HepG2 (cell line): ENCODE measurements around the gene PRKCE. TPM values are rescaled to one million over a fixed set of nuclear protein-coding genes. Genes with fewer than 3 reads are reported as not detected.

ENCODE experiments used
- ATAC-seq: fragments of 200-7000 bp; cut with Tn5 transposase; 3 replicates; pipeline ENCODE4 v1.9.1; 2020; ENCODE audit warnings: mild to moderate bottlenecking, moderate library complexity
- BruUV-seq: library from RNA; stranded (reverse); fragments of 400-500 nt; replicated peaks from 2 replicates; lab custom pipeline; 2021; lab: Mats Ljungman, UMichigan
- CTCF ChIA-PET: fragments of 300-600 bp; formaldehyde crosslinking; extraction: SDS; loops from one replicate; lab custom pipeline; 2021; ENCODE audit warnings: low total read pairs, inconsistent platforms, low intra/inter-chr PET ratio; lab: Yijun Ruan, JAX
- POLR2A ChIA-PET: fragments of 350-600 bp; sonication (Branson Sonifier 250); formaldehyde crosslinking; loops from one replicate; lab custom pipeline; 2020; ENCODE audit warnings: antibody characterized with exemption, inconsistent platforms; lab: Yijun Ruan, JAX
- DNase-seq: peaks from one replicate; pipeline ENCODE4 v3.0.0-alpha.2; 2015; ENCODE audit warnings: low spot score
- FAIRE-seq: peaks from 3 replicates; lab custom pipeline; 2011; peaks lifted over from hg19 to GRCh38; lab: Jason Lieb, UNC
- H2AFZ ChIP-seq: one replicate; pipeline ENCODE4 v1.6.1; 2011; ENCODE audit warnings: low read length, inconsistent platforms
- H3K27ac ChIP-seq: fragments of 300-600 bp; 3 replicates; pipeline ENCODE4 v1.8.0; 2011; ENCODE audit warnings: mixed run types, mild to moderate bottlenecking, mixed read lengths, low read length, inconsistent platforms; ENCODE audit not compliant: insufficient read depth; ENCODE audit errors: extremely low read length
- H3K27me3 ChIP-seq, 2 experiments: fragments of 200-600 bp in 1 of 2; 2 replicates in 1 of 2; 3 replicates in 1 of 2; pipeline versions ENCODE4 v1.6.0 to v1.8.0; 2011; ENCODE audit warnings: low read length in 2 of 2, mild to moderate bottlenecking in 2 of 2, moderate library complexity in 2 of 2, inconsistent platforms in 1 of 2; ENCODE audit not compliant: insufficient read depth in 2 of 2, control insufficient read depth in 1 of 2
- H3K36me3 ChIP-seq, 2 experiments: fragments of 200-600 bp in 1 of 2; replicated peaks in 1 of 2; 2 replicates in 1 of 2; 3 replicates in 1 of 2; pipeline versions ENCODE4 v1.5.1 to v1.8.0; 2011; ENCODE audit warnings: low read length in 2 of 2, inconsistent platforms in 1 of 2; ENCODE audit not compliant: insufficient read depth in 2 of 2, control insufficient read depth in 1 of 2
- H3K4me1 ChIP-seq: 2 replicates; pipeline ENCODE4 v1.5.1; 2012; ENCODE audit warnings: low read length, inconsistent platforms; ENCODE audit not compliant: insufficient read depth
- H3K4me2 ChIP-seq: 2 replicates; pipeline ENCODE4 v1.6.0; 2011; ENCODE audit warnings: low read depth, low read length, inconsistent platforms
- H3K4me3 ChIP-seq, 3 experiments: fragments of 200-600 bp in 1 of 3; sonication (generic), shearing (Covaris generic) in 1 of 3; replicated peaks in 1 of 3; 2 replicates each; pipeline ENCODE4 v1.5.1; 2011 to 2016; ENCODE audit warnings: low read length in 3 of 3, inconsistent platforms in 2 of 3, low read depth in 2 of 3, mild to moderate bottlenecking in 2 of 3, control low read depth in 1 of 3, mixed read lengths in 1 of 3; ENCODE audit not compliant: insufficient read depth in 1 of 3
- H3K79me2 ChIP-seq: one replicate; pipeline ENCODE4 v1.6.1; 2011; ENCODE audit warnings: low read length, inconsistent platforms; ENCODE audit not compliant: insufficient read depth
- H3K9ac ChIP-seq: 2 replicates; pipeline ENCODE4 v1.6.0; 2011; ENCODE audit warnings: mild to moderate bottlenecking, low read depth, low read length, inconsistent platforms; ENCODE audit not compliant: insufficient read depth
- H3K9me3 ChIP-seq: 2 replicates; pipeline ENCODE4 v1.5.1; 2012; ENCODE audit warnings: mild to moderate bottlenecking, low read length
- H4K20me1 ChIP-seq: 2 replicates; pipeline ENCODE4 v1.6.0; 2011; ENCODE audit warnings: inconsistent platforms, mild to moderate bottlenecking, low read length, moderate library complexity; ENCODE audit not compliant: insufficient read depth
- CBX2 ChIP-seq, 2 experiments: fragments of 200-600 bp in 1 of 2; sonication (generic); formaldehyde crosslinking in 1 of 2; IDR thresholded peaks; 2 replicates each; pipeline versions ENCODE4 v1.7.0 to v1.8.1; 2018 to 2022; ENCODE audit warnings: low read depth in 2 of 2, low read length in 1 of 2, mild to moderate bottlenecking in 1 of 2, missing genetic modification reagents in 1 of 2
- DNMT3B ChIP-seq: conservative IDR thresholded peaks from 2 replicates; pipeline ENCODE4 v1.6.1; 2016; ENCODE audit warnings: missing biosample characterization, control low read depth
- EZH2 ChIP-seq: conservative IDR thresholded peaks from 2 replicates; pipeline ENCODE4 v1.6.1; 2012; ENCODE audit warnings: mild to moderate bottlenecking, low read depth, low read length, moderate library complexity
- NKX3-1 ChIP-seq: sonication (generic); formaldehyde crosslinking; IDR thresholded peaks from 2 replicates; pipeline ENCODE4 v1.5.0; 2020; ENCODE audit warnings: missing genetic modification reagents
- SIX4 ChIP-seq: sonication (generic); formaldehyde crosslinking; IDR thresholded peaks from 2 replicates; pipeline ENCODE4 v1.4.0; 2020; ENCODE audit warnings: missing genetic modification reagents
- SNRNP70 ChIP-seq: fragments of 200-400 bp; formaldehyde crosslinking; IDR thresholded peaks from 2 replicates; pipeline ENCODE4 v1.6.1; 2017; ENCODE audit warnings: mild to moderate bottlenecking, low read depth, low read length, moderate library complexity
- SOX13 ChIP-seq, 3 experiments: fragments of 450-650 bp in 1 of 3; sonication (generic) in 1 of 3; formaldehyde crosslinking in 1 of 3; IDR thresholded peaks in 2 of 3; conservative IDR thresholded peaks in 1 of 3; 2 replicates each; pipeline versions ENCODE4 v1.5.0 to v1.6.1; 2016 to 2020; ENCODE audit warnings: antibody characterized with exemption in 1 of 3, mild to moderate bottlenecking in 1 of 3, missing compliant biosample characterization in 1 of 3, missing genetic modification reagents in 1 of 3, moderate library complexity in 1 of 3
- SP1 ChIP-seq, 2 experiments: fragments of 450-650 bp in 1 of 2; sonication (generic) in 1 of 2; formaldehyde crosslinking in 1 of 2; IDR thresholded peaks; 2 replicates each; pipeline versions ENCODE4 v1.4.0 to v1.6.1; 2016 to 2020; ENCODE audit warnings: missing genetic modification reagents in 1 of 2
- ZNF335 ChIP-seq: sonication (generic); formaldehyde crosslinking; IDR thresholded peaks from 2 replicates; pipeline ENCODE4 v1.4.0; 2020; ENCODE audit warnings: missing genetic modification reagents
- ZNF598 ChIP-seq: sonication (generic); formaldehyde crosslinking; IDR thresholded peaks from 2 replicates; pipeline ENCODE4 v1.5.1; 2020; ENCODE audit warnings: mild to moderate bottlenecking, missing genetic modification reagents, borderline replicate concordance
- WGBS: methylation state at CpG from one replicate; pipeline ENCODE4 v1.1.6; 2017; ENCODE audit warnings: low lambda C conversion rate; 5-methylcytosine and 5-hydroxymethylcytosine counted together
- in situ Hi-C: cut with HindIII; loops from 2 replicates; pipeline ENCODE4 v1.10.0; 2017; ENCODE audit warnings: low pct_unique_long_range_greater_than_20kb; ENCODE audit not compliant: extremely low pct_ligation_motif_present
- intact Hi-C: fragments of 100-400 bp; cut with micrococcal nuclease; formaldehyde crosslinking; loops from one replicate; pipeline ENCODE4 v1.10.0; 2022; ENCODE audit not compliant: unreplicated experiment
- polyA plus RNA-seq, 8 experiments: library from polyadenylated mRNA; depleted of rRNA in 3 of 8; stranded (reverse) in 7 of 8; unstranded in 1 of 8; fragments of >200 nt; fragmentation: Illumina TruSeq in 4 of 8; extraction: Trizol in 4 of 8; gene quantifications; 2 replicates each; pipeline versions ENCODE4 v1.2.1 to v1.2.3, GENCODE V29; 2011 to 2016; ENCODE audit warnings: low read depth in 4 of 8, missing spikeins in 1 of 8, mixed read lengths in 1 of 8; ENCODE audit not compliant: insufficient read depth in 1 of 8
- total RNA-seq, 5 experiments: library from RNA; depleted of rRNA; stranded (reverse); fragments of >200 nt; fragmentation: Illumina TruSeq; extraction: Trizol; gene quantifications; 2 replicates each; pipeline ENCODE4 v1.2.3, GENCODE V29; 2016; ENCODE audit warnings: low read depth in 1 of 5
- TF ChIP-seq, protein P1 (sequence below): sonication (generic); formaldehyde crosslinking; IDR thresholded peaks from 2 replicates; pipeline ENCODE4 v1.5.0; 2020; ENCODE audit warnings: missing genetic modification reagents
- TF ChIP-seq, protein P2 (sequence below): sonication (generic); formaldehyde crosslinking; conservative IDR thresholded peaks from 2 replicates; pipeline ENCODE4 v1.4.0; 2020; ENCODE audit warnings: missing genetic modification reagents
- TF ChIP-seq, protein P3 (sequence below): sonication (generic); formaldehyde crosslinking; IDR thresholded peaks from 2 replicates; pipeline ENCODE4 v1.5.0; 2020; ENCODE audit warnings: missing genetic modification reagents
- TF ChIP-seq, protein P4 (sequence below): sonication (generic); formaldehyde crosslinking; IDR thresholded peaks from 2 replicates; pipeline ENCODE4 v1.9.0; 2022; ENCODE audit warnings: low read depth, missing genetic modification reagents
- TF ChIP-seq, protein P5 (sequence below): sonication (generic); formaldehyde crosslinking; IDR thresholded peaks from 2 replicates; pipeline ENCODE4 v1.4.0; 2020; ENCODE audit warnings: mild to moderate bottlenecking, low read depth, missing genetic modification reagents

PRKCE gene
- total and polyA plus RNA-seq, 2 of the 13 experiments (the other 11 are each of a cell fraction or from before 2014, with no cell fraction given) = 1.0 to 3.9 TPM

DNA sequence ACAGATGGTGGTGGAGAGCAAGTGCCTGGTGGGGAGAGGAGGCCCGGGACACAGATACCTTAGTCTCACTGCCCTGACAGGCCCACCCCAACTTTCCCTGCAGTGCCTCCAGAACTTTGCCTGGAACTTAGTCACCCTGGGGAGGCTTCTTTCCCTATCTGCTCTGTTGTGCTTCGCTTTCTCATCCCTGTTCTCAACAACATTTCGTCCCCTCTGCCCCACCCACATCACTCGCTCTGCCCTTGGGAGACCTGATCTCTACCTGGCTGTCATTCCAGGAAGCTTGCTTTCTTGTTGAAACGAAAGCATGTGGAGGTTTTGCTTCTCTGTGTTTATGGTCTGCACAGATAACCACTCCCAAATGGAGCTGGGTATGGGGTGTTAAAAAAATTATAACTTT is 93.8 kb downstream of the PRKCE start:
- DNase-seq (no peak), ATAC-seq (no peak), FAIRE-seq (no peak)
- Histone ChIP-seq H3K4me3 (no peak overlapping the region), H3K4me2 (no peak overlapping the region), H2AFZ (no peak overlapping the region), H4K20me1 (no peaks in the 10 kb centered on the region; the same call in 1 of the 2 replicates), H3K9ac (no peak overlapping the region), H3K9me3 (no peaks in the 10 kb centered on the region), H3K27ac (no peak overlapping the region), H3K4me1 (no peaks in the 10 kb centered on the region), H3K79me2 (no peaks in the 10 kb centered on the region), H3K27me3 (no peaks in the 10 kb centered on the region), H3K36me3 (no peaks in the 10 kb centered on the region)
- POLR2A ChIA-PET = no interaction called here
- intact Hi-C loops = no loop called here
- BruUV-seq = no TSS peak
- in situ Hi-C loops = no loop called here
- CTCF ChIA-PET = no interaction called here
- WGBS = 30% methylated on average over 5 of the region's 5 CpGs
- TF ChIP-seq, protein P1, sequence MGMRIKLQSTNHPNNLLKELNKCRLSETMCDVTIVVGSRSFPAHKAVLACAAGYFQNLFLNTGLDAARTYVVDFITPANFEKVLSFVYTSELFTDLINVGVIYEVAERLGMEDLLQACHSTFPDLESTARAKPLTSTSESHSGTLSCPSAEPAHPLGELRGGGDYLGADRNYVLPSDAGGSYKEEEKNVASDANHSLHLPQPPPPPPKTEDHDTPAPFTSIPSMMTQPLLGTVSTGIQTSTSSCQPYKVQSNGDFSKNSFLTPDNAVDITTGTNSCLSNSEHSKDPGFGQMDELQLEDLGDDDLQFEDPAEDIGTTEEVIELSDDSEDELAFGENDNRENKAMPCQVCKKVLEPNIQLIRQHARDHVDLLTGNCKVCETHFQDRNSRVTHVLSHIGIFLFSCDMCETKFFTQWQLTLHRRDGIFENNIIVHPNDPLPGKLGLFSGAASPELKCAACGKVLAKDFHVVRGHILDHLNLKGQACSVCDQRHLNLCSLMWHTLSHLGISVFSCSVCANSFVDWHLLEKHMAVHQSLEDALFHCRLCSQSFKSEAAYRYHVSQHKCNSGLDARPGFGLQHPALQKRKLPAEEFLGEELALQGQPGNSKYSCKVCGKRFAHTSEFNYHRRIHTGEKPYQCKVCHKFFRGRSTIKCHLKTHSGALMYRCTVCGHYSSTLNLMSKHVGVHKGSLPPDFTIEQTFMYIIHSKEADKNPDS (CRISPR knock-in tag) = no peak
- TF ChIP-seq, protein P2, sequence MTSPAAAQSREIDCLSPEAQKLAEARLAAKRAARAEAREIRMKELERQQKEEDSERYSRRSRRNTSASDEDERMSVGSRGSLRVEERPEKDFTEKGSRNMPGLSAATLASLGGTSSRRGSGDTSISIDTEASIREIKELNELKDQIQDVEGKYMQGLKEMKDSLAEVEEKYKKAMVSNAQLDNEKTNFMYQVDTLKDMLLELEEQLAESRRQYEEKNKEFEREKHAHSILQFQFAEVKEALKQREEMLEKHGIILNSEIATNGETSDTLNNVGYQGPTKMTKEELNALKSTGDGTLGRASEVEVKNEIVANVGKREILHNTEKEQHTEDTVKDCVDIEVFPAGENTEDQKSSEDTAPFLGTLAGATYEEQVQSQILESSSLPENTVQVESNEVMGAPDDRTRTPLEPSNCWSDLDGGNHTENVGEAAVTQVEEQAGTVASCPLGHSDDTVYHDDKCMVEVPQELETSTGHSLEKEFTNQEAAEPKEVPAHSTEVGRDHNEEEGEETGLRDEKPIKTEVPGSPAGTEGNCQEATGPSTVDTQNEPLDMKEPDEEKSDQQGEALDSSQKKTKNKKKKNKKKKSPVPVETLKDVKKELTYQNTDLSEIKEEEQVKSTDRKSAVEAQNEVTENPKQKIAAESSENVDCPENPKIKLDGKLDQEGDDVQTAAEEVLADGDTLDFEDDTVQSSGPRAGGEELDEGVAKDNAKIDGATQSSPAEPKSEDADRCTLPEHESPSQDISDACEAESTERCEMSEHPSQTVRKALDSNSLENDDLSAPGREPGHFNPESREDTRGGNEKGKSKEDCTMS (CRISPR knock-in tag) = no peak
- no peak for TF ChIP-seq SOX13 (IDR thresholded peaks at IDR 0.05)
- TF ChIP-seq SOX13 (CRISPR knock-in tag; conservative IDR thresholded peaks at IDR 0.05 in 1 of 2, IDR thresholded peaks at IDR 0.05 in 1 of 2) = no peak
- TF ChIP-seq SIX4 (CRISPR knock-in tag) = no peak
- TF ChIP-seq DNMT3B (CRISPR knock-in tag) = no peak
- TF ChIP-seq ZNF335 (CRISPR knock-in tag) = no peak
- TF ChIP-seq EZH2 = no peak
- no peak for TF ChIP-seq ZNF598 (CRISPR knock-in tag)
- TF ChIP-seq, protein P3, sequence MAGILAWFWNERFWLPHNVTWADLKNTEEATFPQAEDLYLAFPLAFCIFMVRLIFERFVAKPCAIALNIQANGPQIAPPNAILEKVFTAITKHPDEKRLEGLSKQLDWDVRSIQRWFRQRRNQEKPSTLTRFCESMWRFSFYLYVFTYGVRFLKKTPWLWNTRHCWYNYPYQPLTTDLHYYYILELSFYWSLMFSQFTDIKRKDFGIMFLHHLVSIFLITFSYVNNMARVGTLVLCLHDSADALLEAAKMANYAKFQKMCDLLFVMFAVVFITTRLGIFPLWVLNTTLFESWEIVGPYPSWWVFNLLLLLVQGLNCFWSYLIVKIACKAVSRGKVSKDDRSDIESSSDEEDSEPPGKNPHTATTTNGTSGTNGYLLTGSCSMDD (CRISPR knock-in tag) = no peak
- TF ChIP-seq, protein P4, sequence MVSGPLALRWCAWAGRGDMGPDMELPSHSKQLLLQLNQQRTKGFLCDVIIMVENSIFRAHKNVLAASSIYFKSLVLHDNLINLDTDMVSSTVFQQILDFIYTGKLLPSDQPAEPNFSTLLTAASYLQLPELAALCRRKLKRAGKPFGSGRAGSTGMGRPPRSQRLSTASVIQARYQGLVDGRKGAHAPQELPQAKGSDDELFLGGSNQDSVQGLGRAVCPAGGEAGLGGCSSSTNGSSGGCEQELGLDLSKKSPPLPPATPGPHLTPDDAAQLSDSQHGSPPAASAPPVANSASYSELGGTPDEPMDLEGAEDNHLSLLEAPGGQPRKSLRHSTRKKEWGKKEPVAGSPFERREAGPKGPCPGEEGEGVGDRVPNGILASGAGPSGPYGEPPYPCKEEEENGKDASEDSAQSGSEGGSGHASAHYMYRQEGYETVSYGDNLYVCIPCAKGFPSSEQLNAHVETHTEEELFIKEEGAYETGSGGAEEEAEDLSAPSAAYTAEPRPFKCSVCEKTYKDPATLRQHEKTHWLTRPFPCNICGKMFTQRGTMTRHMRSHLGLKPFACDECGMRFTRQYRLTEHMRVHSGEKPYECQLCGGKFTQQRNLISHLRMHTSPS (CRISPR knock-in tag) = no peak
- TF ChIP-seq SNRNP70 = no peak
- TF ChIP-seq CBX2 (IDR thresholded peaks at IDR 0.05; ENCODE audit: low read depth, low read length) = no peak
- TF ChIP-seq CBX2 (CRISPR knock-in tag; IDR thresholded peaks at IDR 0.05; ENCODE audit: low read depth) = no peak
- TF ChIP-seq, protein P5, sequence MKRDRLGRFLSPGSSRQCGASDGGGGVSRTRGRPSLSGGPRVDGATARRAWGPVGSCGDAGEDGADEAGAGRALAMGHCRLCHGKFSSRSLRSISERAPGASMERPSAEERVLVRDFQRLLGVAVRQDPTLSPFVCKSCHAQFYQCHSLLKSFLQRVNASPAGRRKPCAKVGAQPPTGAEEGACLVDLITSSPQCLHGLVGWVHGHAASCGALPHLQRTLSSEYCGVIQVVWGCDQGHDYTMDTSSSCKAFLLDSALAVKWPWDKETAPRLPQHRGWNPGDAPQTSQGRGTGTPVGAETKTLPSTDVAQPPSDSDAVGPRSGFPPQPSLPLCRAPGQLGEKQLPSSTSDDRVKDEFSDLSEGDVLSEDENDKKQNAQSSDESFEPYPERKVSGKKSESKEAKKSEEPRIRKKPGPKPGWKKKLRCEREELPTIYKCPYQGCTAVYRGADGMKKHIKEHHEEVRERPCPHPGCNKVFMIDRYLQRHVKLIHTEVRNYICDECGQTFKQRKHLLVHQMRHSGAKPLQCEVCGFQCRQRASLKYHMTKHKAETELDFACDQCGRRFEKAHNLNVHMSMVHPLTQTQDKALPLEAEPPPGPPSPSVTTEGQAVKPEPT (CRISPR knock-in tag) = no peak
- TF ChIP-seq NKX3-1 (CRISPR knock-in tag) = no peak
- no peak for TF ChIP-seq SP1 (IDR thresholded peaks at IDR 0.05)
- no peak for TF ChIP-seq SP1 (CRISPR knock-in tag; IDR thresholded peaks at IDR 0.05)
